NCI-H345 (cell line): ENCODE data around the gene IRGQ.
"Not testable (repeated sequence)": the region's sequence is repeated elsewhere in the genome, so short reads cannot be mapped to it uniquely, and the experiment has no call there.

ENCODE experiments used
- DNase-seq: peaks from one replicate; lab custom pipeline; 2025; lab: John Stamatoyannopoulos, UW

The IRGQ gene

DNA sequence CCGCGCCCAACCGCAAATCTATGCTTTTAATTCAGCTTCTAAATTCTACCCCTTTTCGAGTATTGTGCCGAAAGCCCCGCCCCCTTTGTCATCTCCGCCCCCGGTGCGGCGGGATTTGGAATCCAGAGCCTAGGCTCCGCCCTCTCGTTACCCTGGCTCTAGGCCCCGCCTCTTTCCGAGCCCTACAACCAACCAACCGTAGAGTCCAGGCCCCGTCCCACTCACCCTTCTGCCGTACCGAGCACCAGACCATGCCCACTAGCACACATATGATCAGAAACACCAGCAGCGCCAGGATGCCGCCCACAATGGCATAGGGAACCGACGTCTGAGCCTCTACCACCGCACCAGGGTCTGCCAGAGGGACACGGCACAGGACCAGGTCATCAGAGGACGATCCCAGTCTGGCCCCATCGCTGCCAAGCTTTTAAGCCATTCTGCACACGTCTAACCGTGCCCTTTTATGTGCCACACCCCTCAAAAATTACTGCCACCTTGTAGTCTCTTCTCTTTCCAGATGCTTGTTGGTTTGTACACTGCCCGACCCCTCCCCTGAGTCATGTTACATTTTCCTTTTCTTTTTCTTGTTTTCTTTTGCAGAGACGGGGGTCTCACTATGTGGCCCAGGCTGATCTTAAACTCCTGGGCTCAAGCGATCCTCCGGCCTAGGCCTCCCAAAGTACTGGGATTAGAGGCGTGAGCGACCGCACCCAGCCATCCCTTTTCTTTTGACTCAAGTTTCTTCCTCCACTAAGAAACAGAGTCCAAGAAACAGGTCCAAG is 28.1 kb upstream of the IRGQ start:
- DNase-seq: no peak

DNA sequence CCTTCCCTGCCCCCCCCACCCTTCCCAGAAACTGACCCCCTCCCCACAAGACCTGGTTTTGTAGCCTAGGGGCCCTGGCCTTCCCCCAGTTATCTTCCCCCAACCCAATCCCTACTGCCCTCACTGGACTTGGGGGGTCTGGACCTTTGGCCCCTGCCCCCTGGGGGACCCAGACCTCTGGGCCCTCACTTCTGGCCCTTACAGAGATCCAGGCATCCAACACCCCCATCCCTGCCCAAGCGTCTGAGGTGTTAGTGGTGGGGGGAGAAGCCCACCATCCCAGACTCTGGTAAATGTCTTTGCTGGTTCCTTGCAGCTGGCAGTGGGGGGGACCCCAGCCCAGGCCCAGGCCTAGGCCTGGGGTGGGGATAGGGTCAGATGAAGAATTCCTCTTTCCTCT is 27.0 kb upstream of the IRGQ start:
- DNase-seq: no peak

DNA sequence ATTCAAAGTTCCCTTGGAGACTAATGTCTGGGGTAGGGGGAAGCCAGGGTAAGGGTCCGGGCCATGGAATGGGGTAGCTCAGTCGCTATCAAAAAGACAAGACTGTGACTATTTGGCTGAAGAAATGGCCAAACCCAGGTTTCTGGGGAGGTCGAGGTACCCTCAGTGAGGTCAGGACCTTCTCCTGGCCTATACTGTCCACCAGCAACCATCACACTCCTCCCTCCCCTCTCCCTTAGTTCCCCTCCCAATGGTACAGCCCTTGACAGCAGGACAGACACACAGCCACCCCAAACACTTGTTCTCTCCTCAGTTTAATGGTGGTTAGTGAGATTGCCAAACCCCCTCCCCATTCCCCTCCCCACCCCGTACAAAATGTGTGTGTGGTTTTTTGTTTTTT is 26.1 kb upstream of the IRGQ start:
- DNase-seq: no peak

DNA sequence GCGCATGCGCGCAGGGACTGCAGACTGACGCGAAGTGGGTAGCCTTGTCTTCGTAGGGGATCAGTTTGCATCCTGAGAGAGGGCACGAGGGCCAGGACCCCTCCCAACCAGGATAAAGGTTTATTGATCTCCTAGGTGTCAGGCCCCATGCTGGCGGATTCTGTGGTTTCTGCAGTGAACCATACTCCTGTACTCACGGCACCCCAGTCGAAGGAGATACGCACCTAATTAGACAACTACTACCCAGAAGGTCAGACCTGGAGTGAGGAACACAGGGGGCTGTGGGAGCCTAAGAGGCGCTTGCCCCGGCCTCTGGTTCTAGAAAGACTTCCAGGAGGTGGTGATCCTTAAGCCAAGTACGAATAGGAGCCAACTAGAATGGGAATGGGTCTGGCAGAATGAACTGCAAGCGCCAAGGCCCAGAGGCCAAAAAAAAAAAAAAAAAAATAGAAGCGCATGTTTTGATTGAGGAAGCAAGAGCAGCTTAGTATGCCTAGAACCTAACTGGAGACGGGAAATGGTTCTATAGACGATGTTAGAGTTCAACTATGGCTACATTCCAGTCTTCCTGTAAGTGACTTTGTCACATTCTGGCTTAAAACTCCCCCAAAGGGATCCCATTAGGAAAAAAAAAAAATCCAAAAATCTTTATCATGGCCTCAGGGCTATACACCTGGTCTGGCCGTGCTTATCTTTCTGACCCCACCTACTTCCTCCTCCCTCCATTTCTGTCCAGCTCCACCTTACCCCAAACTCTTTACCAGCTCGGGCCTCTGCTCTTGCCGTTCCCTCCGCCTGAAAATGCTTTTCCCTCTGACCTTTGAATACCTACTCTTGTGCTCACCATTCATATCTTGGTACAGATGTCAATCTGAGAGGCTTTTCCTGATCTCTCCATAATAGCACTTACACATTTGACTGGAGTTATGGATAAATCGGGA is 24.4 kb upstream of the IRGQ start:
- DNase-seq: no peak

DNA sequence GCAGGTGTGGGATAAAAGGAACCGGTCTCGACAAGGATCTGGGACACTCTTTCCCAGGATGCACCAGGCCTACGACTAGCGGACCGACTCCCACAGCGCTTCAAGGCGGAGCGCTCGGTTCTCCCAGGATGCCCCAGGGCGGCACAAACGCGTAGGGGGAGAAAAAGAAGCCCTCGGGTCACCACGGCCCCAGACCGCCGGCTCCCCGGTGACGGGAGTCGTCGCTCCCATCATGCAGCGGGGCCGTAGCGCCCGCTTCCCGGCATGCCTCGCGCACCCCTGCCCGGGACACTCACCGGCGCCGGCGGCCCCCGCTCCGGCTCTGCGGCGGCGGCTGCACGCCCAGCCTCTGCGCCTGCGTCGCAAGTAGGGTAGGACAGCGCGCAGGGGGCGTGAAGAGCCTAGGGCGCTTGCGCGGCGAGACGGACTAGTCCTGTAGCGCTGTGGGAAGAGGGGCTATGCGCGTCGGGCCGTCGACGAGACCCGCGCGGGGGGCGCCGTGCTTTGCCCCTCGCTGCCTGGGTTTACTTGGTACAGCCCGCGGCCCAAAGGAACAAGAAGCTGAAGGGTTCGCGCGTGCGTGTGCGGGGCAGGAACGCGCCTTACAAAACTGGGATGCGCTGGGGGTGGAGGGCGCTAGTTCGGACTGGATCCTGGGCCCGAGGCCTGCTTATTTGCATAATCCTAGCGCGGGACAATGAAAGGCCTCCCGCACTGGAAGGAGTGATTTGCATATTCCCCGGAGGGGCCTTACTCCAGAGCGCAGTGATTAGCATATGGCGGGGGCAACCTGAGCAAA is 23.5 kb upstream of the IRGQ start, which contains the start of gene ZNF428:
ZNF428 (minus strand) TSS at position 368 of the 799 bp plus-strand sequence. CDS start 5,325 bp downstream, outside the sequence.
- peak; percentile 80 for DNase-seq

DNA sequence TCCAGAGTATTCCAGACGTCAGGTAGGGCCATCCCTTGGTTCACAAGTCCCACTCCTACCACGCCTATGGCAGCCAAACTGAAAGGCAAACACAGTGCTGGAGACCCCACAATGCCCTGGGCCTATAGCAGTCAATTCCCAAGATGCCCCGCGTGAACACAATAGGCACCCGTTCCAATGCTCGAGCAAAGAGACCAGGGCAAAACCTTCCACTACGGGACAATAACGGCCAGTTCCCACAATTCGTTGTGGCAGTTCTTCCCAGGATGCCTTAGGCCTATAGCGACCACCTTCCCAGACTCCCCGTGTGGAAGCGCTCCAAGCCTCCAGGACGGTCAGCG is 23.0 kb upstream of the IRGQ start:
- peak; percentile 59 for DNase-seq

DNA sequence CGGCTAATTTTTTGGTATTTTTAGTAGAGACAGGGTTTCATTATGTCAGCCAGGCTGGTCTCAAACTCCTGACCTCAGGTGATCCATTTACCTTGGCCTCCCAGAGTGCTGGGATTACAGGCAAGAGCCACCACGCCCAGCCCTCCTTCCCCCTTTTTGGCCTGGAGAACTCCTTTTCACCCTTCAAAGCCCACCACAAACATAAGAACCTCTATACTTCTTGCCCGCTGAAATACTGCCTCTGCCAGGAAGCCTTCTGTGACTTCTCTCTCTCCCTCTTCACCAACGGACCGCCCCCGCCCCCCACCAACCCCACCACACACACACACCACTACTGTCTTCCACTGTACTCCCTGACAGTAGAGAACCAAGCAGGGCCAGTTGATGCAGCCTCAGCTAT is 21.0 kb upstream of the IRGQ start:
- no peak for DNase-seq

DNA sequence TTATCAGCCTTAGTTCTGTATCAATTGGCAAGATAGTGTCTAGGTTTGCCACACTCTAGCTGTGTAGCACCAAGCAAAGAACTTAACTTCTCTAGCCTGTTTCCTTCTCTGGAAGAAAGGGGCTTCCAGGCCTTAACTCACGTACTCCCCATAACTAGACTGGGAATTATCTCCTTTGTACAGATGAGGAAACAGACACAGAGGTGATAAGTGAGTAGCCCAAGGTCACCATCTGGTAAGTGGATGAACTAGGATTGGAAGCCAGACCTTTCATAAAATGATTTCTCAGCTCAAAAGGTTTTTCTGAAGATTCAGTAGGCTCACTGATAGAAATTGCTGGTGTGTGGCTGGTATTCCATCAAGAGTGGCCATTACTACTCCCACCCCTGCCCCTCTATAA is 20.4 kb upstream of the IRGQ start:
- no peak for DNase-seq

DNA sequence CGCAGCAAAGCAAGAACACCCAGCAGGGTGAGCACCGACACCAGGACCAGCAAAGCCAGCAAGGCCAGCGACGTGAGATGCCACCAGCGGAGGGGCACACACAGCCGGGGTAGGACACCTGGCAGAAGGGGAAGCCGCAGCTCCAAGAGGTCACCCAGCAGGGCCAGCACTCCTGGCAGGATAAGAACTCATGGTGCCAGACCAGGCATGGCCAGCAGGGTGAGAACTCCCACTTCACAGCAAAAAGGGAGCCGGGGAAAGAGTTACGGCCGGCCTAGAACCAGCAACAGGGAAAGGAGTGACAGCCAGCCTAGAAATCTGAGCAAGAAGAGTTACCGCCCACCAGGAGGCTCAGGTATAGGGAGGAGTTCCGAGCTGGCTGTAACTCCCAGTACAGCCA is 16.4 kb upstream of the IRGQ start:
- no peak for DNase-seq

DNA sequence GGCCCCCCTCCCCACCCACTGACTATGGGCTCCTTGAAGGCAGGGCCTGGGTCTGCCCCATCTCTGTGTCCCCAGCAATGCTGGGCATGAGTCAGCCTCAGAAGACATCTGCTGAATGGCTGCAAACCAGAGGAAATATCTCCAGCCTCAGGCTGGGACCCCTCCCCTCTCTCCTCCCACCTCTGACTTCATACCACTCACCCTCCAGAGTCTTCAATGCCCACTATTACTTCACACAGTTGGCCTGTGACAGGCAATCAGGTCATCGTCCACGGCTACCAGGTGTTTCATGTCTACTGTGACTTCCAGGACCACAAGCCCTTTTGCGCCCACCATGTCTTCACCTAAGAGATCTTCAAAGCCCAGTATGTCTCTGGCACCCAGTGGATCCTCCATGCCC is 15.9 kb upstream of the IRGQ start, which contains the start of gene SRRM5:
SRRM5 (plus strand) TSS at position 301 of the 400 bp plus-strand sequence; CDS start at position 335, 34 bp downstream.
- no peak for DNase-seq

DNA sequence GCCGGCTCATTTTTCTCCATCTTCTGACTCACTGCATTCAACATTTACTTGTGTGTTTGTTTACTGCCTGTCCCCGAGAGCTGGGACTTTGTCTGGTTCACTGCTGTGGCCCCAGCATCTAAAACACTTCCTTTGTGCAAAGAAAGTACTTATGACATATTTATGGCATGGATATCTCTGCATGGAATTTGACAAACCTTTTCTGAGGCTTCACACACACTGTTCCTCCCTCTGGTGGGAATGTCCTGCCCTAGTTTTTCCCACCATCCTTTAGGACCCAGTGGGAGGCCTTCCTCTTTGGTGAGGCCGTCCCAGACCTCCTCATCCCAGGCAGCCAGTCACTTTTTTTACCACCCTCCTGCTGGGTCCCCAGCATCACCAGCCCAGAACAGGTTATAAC is 14.6 kb upstream of the IRGQ start:
- no peak for DNase-seq

DNA sequence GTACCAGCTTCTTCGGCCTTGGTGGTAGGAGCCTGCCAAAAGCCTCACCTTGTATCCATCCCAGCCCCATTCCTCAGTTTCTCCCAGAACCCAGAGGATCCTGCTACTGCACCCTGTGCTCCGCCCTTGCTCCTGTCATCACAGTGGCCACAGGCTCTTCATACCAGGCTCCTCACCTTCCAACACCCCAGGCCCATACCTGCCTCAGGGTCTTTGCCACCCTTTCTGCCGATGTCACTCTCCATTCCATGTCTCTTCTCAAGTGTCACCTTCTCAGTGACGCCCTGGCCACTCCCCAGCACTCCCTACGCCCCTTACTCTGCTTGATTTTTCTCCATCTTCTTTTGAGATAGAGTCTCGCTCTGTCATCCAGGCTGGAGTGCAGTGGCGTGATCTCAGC is 13.9 kb upstream of the IRGQ start:
- DNase-seq: no peak

DNA sequence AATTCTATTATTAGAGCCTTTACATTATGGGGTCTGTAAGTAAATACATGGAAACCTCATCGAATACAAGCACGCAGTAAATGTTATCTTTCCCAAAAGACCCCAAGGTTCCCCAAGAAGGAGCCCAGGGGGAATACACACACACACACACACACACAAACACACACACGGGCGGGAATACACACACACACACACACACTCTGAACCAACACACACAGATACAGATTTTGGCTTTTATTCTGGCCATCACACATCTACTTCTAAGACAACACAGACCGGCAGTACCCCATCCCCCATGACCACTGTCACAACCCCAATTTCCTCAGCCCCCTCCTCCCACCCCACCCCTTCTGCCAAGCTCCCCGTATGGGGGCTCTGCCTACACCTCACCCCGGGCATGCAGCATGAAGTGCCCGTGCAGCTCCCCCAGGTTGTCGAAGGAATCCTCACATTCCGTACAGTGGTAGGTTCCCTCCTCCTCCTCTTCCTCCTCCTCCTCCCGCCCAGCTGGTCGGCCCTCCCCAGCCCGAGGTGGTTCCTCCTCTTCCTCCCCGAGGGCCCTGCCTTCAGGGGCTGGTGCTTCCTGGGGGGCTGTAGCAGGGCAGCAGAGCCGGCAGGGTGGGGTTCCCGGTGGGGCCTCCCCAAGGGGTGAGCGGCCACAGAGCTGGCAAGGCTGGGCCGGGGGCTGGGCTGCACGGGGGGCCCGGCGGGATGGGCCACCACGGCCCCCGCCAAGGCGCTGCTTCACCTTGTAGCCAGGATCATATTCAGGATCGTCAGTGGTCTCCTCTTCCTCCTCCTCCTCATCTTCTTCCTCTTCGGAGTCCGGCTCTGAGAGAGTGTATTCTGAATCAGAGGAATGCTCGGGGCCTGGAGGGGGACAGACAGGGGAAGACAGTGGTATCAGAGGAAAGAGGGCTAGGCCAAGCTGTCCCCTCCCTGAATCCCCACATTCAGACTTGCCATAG is 11.6 kb upstream of the IRGQ start:
- no peak for DNase-seq

DNA sequence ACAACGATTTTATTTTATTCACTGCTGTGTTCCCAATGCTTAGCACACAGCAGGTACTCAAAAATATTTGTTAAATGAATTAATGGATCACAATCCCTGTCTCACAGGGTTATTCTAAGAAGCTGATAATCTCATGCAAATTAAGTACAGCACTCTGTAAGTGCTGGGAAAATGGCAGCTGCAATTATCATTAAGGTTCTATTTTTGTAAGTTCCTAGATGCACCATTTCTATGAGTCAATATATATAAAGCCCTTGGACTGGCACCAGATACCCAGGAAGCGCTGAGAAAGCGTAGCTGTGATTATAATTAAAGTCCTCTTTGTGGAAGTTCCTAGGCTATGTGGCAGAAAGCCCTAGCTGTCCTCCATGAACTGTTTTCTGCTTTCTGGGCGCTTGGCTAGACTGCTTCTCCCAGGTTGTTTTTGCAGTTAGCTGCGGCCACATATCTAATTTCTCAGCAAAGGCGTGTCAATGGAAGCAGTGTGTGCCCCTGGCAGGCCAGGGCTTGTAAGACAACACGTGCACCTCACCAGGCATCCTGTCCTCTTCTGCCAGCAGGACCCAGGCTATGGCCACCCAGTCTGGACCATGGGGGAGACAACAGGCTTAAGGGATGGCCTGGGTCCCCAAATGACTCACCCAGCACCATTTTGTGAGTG is 10.8 kb upstream of the IRGQ start:
- no peak for DNase-seq

DNA sequence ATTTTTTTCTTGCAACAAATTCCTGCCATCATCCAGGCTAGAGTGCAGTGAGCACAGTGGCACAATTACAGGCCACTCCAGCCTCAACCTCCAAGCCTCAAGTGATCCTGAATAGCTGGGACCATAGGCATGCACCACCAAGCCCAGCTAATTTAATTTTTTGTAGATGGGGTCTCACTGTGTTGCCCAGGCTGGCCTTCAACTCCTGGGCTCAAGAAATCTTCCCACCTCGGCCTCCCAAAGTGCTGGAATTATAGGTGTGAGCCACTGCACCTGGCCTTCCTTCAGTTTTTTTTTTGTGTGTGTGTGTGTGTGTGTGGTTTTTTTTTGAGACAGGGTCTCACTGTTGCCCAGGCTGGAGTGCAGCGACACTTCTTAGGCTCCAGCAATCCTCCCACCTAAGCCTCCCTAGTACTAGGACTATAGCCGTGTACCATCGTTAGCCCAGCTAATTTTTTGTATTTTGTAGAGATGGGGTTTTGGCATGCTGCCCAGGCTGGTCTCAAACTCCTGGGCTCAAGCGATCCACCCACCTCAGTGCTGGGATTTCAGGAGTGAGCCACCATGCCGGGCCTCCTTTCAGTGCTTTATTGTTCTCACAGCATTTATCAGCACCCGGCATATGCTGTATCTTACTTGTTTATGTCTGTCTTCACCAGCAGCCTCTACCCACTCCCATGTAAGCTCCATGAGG is 10.1 kb upstream of the IRGQ start:
- DNase-seq: peak; percentile 41

DNA sequence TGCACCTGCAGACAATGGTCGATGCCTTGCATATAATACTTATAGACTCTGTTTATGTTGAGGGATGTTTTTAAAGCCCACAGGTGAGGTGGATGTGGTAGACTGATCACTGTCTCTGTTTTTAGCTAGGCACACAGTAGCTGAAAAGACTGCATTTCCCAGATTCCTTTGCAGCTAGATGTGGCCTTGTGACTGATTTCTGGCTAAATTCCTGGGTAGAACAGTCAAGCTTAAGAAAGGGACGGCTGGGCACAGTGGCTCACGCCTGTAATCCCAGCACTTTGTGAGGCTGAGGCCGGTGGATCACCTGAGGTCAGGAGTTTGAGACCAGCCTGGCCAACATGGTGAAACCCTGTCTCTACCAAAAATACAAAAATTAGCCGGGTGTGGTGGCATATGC is 4.4 kb upstream of the IRGQ start:
- not testable (repeated sequence) for DNase-seq

DNA sequence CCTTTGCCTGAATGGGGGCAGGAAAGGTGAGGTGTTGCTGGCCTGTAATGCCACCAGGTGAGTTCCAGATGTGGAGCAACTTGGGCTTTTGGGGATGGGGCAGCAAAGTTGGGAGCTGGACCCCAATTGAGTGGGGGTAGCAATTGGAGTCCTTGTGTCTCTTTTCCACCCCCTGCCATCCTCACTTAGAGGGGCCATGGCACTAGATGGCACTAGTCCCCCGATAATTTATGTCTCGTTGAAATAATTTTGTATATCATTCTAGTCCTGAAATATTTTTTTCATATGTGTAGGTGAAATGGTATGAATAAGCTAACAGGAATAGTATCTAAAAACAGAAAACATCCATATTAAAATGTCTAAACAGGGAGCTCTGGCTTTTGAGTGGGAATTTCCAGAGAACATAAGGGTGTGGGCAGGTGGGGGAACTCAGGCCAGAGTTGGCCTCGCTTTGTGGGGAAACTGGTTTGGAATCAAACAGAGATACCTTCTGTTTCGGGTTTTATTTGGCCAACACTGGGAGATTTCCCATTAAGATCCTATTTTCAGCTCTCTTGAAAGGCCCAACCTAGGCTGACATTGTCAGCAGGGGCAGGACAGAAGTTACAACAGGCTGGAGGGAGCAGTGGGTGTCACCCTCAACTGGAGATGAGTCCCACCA is 3.8 kb upstream of the IRGQ start:
- DNase-seq: no peak

DNA sequence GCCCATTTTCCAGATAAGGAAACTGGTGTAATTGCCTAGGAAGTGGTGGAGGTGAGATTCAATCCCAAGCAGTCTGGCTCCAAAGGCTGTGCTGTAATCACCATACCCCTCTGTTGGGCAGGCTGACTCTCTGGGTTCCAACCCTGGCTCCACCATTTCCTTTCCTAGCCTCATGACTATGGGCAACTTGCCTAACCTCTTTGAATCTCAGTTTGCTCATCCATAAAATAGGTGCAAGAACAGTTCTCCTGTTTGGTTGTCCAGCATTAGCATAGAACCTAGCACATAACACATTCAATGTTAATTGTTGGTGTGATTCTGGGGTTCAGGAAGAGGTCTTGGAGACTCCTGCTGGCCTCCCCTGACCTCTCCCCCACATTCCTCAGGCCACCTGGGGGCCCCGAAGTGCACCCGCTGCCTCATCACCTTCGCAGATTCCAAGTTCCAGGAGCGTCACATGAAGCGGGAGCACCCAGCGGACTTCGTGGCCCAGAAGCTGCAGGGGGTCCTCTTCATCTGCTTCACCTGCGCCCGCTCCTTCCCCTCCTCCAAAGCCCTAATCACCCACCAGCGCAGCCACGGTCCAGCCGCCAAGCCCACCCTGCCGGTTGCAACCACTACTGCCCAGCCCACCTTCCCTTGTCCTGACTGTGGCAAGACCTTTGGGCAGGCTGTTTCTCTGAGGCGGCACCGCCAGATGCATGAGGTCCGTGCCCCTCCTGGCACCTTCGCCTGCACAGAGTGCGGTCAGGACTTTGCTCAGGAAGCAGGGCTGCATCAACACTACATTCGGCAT is 2.7 kb upstream of the IRGQ start:
- no peak for DNase-seq

DNA sequence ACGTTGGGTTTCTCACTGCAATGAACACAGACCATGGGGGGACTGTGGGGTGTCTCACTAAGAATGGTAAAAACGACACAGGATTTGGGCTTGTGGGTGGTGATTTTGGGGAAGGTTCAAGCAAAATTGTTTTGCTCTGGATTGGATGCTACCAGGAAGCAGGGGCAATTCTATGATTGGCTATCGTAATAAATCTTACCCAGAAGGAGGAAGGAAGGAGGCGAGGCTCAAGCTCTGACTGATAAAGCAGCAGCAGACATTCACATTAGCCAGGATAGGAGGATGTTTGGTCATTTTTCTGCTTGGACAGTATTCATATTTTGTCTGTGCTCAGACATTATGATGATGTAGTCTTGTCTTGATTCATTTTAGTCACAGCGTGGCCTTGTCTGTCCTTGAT is 1.9 kb upstream of the IRGQ start:
- DNase-seq: no peak
